ENCODE measurements around the gene RPL3.
A peak's percentile ranks its signal among the peaks of the same experiment; 100 is the strongest.
"Not testable (repeated sequence)": the region's sequence is repeated elsewhere in the genome, so short reads cannot be mapped to it uniquely, and the experiment has no call there.

RPL3 gene

DNA sequence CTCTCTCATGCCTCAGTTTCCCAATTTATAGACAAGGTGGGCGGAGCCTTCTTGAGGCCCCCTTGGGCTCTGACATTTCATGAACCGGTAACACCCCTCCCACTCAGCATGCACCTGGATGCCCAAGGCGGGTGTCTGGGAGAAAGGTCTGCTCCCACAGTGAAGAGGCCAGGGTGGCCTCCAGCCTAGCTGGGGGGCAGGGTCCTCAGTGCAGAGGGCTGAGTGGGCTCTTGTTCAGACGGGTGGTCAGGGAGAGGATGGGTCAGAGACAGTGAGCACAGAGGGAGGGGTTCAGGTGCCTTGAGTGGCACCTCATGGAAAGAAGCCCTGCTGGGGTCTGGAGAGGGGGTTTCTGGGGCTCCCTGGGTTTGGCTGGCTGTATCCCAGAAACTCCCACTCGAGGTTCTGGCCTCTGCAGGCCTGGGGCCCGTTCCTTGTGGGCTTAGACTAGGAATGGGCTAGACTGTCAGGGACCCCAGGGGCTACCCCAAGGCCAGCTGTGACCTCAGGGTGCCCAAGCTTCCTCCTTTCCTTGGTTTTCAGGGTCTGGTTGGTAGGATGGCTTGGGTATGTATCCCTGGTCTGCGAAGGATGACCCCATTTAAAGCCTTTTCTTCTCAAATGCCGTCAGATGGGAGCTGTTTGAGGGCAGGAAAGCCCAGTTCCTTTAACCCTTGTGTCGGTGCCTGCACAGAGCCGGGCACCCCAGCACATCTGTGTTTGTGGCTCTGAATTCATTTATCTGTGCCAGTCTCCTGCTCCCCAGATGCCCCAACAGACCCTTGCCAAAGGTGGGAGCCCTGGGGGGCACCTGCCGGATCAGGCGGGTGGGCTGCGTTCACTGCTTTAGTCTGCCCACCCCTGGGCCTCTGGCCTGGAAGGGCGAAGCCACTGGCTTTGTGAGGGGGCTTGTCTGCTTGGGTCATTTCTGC lies 31.6 kb upstream of the RPL3 start:
- no peak for DNase-seq

DNA sequence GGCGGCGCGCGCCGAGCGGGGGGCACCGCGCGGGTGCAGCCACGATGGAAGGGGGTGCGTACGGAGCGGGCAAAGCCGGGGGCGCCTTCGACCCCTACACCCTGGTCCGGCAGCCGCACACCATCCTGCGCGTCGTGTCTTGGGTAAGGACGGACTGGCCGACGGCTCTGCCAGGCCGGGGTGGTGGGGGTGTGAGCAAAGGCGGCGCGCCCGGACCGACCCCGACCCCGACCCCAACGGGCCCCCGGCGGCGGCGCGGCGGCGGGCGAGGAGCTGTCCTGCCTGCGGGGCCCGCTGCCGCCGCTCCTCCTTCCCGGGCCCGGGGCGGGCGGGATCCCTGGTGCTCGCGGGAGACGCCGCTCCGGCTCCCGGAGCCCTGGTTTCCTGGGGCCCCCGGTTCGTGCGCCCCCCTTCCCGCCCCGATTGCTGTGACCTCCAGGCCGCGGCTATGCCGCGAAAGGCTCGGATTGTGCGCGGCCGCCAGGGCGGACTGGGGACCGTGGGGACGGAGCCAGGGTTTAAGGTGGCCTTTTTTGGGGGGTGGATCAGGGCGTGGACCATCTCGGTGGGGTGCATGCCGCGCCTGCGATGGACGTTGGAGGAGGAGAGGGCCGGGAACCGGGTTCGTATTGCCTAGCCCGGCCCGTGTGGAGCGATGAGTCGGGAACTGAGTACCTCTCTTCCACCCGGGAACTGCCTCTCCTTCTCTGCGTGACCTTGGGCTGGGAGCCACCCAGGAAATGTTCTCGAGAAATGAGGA lies 30.7 kb upstream of the RPL3 start, which contains the start of gene SYNGR1:
TSS of gene SYNGR1 (plus strand) at position 25 of the 760 bp plus-strand sequence. CDS start at position 45, 20 bp downstream.
- DNase-seq, result no peak

- no peak for DNase-seq
Measured at GRCh38 chr22:39349506-39349966, 30.1 kb upstream of the RPL3 start.

DNA sequence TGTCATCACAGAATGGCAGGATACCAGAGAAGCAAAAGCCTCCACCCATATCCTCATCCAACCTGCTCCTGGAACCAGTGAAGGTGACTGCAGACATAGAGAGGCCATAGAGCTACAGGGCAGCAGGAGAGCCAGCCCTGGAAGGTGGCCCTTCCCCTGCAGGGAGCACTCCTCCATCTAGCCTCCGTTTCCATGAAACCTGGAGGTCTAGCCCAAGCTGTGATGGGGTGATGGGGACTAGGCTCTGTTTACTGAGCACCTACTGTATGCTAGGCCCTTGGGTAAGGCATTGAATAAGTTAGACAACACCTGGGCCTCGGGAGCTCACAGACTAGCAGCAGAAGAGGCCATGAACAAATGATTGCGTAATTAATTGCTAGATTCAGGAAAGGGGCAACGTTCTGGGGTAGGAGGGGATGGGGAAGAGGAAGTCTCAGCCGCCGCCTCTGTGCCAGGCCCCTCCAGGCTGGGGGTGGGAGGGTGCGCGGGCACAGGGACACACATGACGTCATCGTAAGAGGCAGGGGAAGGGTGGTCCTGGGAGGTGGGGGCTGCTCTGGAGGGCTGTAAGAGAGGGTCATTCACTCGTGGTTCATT lies 29.6 kb upstream of the RPL3 start:
- no peak for DNase-seq

DNA sequence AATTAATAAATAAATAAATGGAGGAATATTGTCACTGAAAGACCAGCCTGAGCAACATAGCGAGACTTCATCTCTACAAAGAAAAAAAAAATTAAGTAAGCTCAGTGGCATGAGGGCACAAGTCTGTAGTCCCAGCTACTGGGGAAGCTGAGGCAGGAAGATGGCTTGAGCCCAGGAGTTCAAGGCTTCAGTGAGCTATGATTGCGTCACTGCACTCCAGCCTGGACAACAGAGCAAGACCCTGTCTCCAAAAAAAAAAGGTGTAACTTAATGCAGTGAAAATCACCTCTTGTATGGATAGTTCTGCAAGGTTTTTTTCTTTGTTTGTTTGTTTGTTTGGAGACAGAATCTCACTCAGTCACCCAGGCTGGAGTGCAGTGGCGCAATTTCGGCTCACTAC lies 25.8 kb upstream of the RPL3 start:
- DNase-seq, result no peak

- no peak for DNase-seq
Measured at GRCh38 chr22:39344046-39344390, 24.6 kb upstream of the RPL3 start.

DNA sequence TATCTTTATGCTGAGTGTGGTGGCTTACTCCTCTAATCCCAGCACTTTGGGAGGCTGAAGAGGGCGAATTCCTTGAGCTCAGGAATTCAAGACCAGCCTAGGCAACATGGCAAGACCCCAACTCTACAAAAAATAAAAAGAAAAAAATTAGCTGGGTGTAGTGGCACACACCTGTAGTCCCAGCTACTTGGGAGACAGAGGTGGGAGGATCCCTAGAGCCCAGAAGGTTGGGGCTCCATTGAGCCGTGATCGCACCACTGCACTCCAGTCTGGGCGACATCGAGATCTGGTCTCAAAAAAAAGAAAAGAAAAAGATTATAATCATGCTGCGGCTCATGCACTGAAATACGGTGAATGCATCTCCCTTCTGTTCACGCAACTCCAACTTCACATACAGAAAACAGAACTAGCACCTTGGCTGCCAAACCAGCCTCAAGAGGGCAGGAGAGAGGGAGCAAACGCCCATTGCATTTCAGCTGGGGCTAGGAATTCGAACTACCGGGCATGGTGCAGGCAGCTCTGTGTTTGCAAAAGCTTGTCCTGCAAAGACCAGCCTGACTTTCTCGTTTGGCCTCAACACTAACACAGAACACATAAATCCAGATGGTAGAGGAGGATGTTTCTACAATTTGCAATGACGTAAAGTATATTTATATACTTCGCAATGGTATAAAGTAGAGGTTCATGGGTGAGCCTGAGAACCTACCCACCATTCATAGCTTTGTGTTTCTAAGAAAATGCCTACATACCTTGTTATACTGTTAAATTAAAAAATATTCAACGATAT lies 24.0 kb upstream of the RPL3 start:
- peak; percentile 28 for DNase-seq

- no peak for DNase-seq
Measured at GRCh38 chr22:39341179-39341578, 21.8 kb upstream of the RPL3 start.

DNA sequence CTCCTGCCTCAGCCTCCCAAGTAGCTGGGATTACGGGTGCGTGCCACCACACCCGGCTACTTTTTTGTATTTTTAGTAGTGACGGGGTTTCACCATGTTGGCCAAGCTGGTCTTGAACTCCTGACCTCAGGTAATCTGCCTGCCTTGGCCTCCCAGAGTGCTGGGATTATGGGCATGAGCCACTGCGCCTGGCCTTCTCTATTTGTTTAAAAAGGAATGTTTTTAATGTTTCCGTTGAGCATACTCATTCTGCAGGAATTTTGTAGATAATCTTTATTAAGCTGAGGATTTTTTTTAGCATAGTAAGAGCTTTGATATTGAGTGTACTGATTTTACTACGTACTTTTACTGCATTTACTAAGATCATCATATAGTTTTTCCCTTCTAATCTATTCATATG lies 20.4 kb upstream of the RPL3 start:
- DNase-seq, result not testable (repeated sequence)

DNA sequence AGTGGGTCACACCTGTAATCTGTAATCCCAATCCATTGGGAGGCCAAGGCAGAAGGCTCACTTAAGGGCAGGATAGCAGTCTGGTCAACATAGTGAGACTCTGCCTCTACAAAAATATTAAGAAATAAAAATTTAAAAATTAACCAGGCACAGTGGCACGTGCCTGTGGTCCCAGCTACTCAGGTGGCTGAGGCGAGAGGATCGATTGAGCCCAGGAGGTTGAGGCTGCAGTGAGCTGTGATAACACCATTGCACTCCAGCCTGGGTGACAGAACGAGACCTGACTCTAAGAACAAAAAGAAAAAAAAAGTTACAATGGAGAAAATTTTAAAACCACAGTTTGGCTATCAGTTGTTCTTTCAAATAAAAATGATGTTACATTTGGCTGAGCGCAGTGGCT lies 17.0 kb upstream of the RPL3 start:
- DNase-seq, result no peak

GRCh38 chr22:39332441-39333064 lies 13.1 kb upstream of the RPL3 start:
- DNase-seq, result no peak

DNA sequence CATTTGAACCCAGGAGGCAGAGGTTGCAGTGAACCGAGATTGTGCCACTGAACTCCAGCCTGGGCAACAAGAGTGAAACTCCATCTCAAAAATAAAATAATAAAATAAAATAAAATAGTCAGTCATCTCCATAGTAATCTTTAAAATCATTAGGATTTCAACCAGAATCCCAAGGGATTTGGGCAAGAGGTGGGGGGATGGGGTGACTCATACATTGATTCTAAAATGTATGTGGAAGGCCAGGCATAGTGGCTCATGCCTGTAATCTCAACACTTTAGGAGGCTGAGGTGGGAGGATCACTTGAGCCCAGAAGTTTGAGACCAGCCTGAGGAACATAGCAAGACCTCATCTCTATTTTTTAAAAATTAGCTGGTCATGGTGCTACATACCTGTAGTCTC lies 11.1 kb upstream of the RPL3 start:
- DNase-seq, result not testable (repeated sequence)

DNA sequence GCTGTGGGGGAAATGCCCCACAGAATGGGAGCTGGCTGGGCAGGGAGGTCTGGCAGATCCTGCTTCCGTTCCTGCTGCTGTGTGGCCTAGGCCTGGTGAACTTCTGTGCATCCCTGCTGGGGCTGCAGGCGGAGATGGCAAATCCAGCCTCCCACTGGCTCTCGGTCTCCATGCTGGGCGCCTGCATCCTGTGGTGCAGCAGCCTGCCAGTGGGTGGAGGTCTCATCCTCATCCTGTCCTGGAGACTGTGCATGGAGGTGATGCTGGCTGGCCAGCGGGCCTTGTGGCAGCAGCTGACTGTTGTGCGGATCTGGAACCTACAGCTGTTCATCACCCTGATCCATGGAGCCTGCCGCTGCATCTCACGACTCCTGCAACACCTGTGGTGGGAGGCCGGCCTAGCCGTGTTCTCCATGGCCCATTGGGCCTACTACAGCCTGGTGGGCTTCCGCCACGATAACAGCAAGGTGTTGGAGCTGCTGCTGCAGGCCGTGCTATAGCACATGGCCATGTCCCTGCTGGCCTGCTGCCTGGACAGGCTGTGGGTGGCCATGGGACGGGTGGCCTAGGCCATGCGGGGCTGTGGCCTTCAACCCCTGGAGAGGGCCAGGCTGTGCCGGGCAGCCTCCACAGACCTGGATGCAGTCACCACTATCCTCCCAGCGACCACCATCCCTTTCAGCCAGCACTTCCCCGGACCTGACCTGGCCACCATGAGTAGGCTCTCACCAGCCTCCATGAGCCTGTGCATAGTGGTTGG lies 8.8 kb upstream of the RPL3 start:
- DNase-seq, result no peak

GRCh38 chr22:39325392-39325932 lies 6.0 kb upstream of the RPL3 start:
- no peak for DNase-seq

- not testable (repeated sequence) for DNase-seq
Measured at GRCh38 chr22:39320616-39321029, 1.2 kb upstream of the RPL3 start.

DNA sequence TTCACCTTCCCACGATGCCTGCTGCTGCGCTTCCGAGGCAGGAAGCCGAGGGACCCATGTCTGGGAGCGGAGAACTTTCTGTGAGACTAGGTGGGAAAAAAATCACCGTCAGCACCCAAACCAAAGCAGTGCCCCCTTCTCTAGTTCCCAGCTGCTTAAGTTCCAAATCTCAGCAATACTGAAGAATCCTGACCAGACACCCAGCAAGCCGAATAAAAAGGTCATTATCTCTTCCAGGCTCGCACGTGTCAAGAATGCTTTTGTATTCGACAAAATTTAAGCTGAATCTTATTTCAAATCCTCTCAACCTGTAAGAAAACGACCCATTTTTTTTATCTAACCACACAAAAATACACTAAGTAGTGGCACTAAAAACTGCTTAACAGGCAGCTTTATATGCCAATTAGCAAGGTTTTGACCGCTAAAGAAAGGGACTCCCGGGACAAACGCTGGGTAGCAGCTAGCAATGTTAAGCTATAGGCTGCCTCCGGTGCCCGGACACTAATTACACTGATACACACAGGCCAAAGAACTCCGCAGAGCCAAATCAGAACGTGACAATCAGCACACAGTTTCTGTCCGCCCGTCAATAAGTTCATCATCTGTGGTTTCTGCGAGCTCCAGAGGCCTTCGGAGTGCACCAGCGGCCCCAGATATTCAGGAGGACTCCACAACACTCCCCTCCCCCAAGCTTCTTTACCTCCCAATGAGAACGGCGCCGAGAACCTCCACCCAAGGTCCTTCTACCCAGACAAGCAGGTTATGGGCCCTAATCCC lies 728 bp downstream of the RPL3 start:
- no peak for DNase-seq

- DNase-seq, result no peak
Measured at GRCh38 chr22:39317775-39318506, 1.5 kb downstream of the RPL3 start.

DNA sequence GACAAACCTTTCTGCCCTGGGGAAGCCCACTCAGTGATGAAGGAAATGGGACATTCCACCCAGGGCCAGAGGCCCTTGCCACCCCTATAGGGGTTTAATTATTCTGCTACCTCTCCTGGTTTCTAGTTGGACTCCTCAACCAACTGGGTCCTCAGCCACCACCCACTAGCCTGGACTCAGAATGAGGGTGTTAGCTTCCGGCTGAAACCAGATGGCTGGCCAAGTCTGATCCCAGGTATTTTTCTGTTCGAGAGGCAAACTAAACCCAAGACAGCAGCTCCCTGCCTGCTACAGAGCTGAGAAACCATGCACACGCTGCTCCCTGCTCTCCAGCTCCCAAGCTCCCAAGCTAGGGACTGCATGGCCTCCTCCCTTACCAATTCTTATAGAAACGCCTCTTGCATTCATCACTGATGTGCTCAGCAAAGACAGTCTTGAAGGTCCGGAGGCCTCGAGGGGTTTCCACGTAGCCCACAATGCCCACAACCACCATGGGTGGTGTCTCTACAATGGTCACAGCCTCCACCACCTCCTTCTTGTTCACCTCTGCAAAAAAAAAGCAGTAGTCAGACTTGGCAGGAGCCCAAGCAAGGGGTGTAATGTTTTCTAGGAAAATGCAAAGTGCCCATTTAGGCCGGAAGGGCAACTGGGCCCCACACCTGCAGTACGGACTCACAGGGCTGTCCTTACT lies 2.2 kb downstream of the RPL3 start:
- peak; percentile 15 for DNase-seq
